HG03196 (cell line): ENCODE measurements around the gene CLASP1.
A peak's percentile ranks its signal among the peaks of the same experiment; 100 is the strongest.
"Not testable (repeated sequence)": the region's sequence is repeated elsewhere in the genome, so short reads cannot be mapped to it uniquely, and the experiment has no call there.

Experiments
- ATAC-seq: cut with Tn5 transposase; IDR thresholded peaks from one replicate; pipeline ENCODE4 v1.9.1; 2021; ENCODE audit not compliant: unreplicated experiment

CLASP1 gene

GRCh38 chr2:121333231-121333630 lies 316.0 kb downstream of the CLASP1 start:
- ATAC-seq, result no peak

GRCh38 chr2:121331324-121331723 lies 317.9 kb downstream of the CLASP1 start:
- not testable (repeated sequence) for ATAC-seq

- no peak for ATAC-seq
Observed at GRCh38 chr2:121330921-121331320, 318.3 kb downstream of the CLASP1 start.

- no peak for ATAC-seq
Observed at GRCh38 chr2:121329786-121330185, 319.5 kb downstream of the CLASP1 start.

GRCh38 chr2:121326628-121327027 lies 322.6 kb downstream of the CLASP1 start:
- no peak for ATAC-seq

- no peak for ATAC-seq
Observed at GRCh38 chr2:121324601-121325000, 324.7 kb downstream of the CLASP1 start.

GRCh38 chr2:121321476-121321875 lies 327.8 kb downstream of the CLASP1 start:
- no peak for ATAC-seq

- no peak for ATAC-seq
Observed at GRCh38 chr2:121319941-121320340, 329.3 kb downstream of the CLASP1 start.

- ATAC-seq, result no peak
Observed at GRCh38 chr2:121316986-121317385, 332.3 kb downstream of the CLASP1 start.

GRCh38 chr2:121313701-121314100 lies 335.6 kb downstream of the CLASP1 start:
- not testable (repeated sequence) for ATAC-seq

GRCh38 chr2:121309801-121310200 lies 339.5 kb downstream of the CLASP1 start:
- peak; percentile 90 for ATAC-seq

GRCh38 chr2:121309323-121309722 lies 339.9 kb downstream of the CLASP1 start:
- no peak for ATAC-seq

- ATAC-seq, result no peak
Observed at GRCh38 chr2:121307048-121307447, 342.2 kb downstream of the CLASP1 start.

GRCh38 chr2:121304941-121305340 lies 344.3 kb downstream of the CLASP1 start:
- no peak for ATAC-seq

GRCh38 chr2:121303531-121304263 lies 345.6 kb downstream of the CLASP1 start:
- no peak for ATAC-seq

- not testable (repeated sequence) for ATAC-seq
Observed at GRCh38 chr2:121301190-121301589, 348.1 kb downstream of the CLASP1 start.

GRCh38 chr2:121298476-121298875 lies 350.8 kb downstream of the CLASP1 start:
- no peak for ATAC-seq

GRCh38 chr2:121297866-121298265 lies 351.4 kb downstream of the CLASP1 start:
- ATAC-seq, result not testable (repeated sequence)

- no peak for ATAC-seq
Observed at GRCh38 chr2:121297217-121297830, 351.9 kb downstream of the CLASP1 start.

GRCh38 chr2:121295911-121296650 lies 353.2 kb downstream of the CLASP1 start:
- no peak for ATAC-seq

- no peak for ATAC-seq
Observed at GRCh38 chr2:121294881-121295840, 354.1 kb downstream of the CLASP1 start.
